GM21619 (cell line): ENCODE data around the gene KRT80.

Experiments used
- ATAC-seq: cut with Tn5 transposase; IDR thresholded peaks from one replicate; pipeline ENCODE4 v1.9.1; 2021; ENCODE audit not compliant: unreplicated experiment

The KRT80 gene

DNA sequence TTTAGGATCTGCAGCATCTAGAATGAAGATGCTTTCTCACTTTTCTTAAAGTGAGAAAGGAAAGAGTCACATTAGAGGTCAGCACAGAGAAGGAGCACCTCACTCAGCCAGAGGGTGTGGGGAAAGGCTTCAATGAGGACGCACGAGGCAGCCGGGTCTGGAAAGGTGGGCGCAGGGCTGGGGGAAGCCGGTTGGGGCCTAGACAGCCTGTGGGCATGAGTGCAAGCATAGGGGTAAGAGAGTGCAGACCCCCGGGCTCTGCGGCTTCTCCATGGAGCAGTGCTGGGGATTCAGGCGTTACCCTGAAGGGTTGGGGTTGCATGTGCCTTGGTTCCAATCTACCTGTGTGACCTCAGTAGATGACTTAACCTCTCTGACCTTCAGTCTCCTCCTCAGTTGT, 49.9 kb downstream of the KRT80 start:
- ATAC-seq = no peak

DNA sequence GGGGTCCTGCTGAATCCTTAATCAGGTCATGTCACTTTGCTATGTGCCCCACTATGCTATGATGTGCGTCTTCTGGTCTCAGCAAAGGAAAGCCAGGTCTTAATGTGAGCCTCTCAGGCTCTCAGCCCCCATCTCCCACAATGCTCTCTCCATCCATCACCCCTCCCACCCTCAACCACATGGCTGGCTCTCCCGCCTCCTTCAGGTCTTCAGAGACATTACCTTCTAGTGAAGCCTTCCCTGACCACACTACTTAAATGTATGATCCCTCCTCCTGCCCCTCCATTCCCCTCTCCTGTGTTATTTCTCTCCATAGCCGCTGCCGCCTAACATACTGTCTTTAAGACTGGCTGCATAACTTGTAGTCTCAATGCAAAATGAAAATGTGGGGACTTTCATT, 50.5 kb downstream of the KRT80 start:
- no peak for ATAC-seq

DNA sequence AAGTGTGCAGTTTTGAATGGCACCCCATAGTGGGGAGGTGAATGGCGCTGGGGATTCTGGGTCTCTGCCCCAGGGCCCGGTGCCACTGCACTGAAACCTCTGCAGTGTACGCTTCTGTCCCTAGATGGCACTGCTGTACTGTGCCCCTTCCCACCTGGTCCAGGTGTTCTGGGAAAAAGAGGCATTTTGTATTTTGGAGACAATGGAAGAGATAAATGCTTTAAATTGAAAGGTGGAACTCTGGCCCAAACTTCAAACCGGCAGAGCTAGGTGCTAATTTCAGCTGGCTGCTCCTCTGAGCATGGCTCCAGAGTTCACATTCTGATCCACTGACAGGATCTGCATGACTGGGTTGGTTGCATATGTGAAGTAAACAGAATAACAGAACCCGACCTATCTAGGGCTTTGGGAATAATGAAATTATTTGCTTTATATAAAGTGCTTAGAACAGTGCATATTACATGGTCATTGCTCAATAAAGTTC, 52.2 kb downstream of the KRT80 start:
- ATAC-seq = no peak

DNA sequence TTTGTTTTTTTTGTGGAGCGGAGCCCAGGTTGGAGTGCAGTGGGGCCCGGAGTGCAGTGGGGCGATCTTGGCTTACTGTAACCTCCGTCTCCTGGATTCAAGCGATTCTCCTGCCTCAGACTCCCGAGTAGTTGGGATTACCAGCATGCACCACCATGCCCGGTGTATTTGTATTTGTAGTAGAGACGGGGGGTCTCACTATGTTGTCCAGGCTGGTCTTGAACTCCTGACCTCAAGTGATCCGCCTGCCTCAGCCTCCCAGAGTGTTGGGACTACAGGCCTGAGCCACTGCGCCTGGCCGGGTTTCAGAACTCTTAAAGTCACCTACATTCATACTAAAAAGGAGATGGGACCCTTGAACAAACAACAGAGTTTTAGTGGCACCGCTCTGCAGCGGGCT, 52.7 kb downstream of the KRT80 start:
- no peak for ATAC-seq

DNA sequence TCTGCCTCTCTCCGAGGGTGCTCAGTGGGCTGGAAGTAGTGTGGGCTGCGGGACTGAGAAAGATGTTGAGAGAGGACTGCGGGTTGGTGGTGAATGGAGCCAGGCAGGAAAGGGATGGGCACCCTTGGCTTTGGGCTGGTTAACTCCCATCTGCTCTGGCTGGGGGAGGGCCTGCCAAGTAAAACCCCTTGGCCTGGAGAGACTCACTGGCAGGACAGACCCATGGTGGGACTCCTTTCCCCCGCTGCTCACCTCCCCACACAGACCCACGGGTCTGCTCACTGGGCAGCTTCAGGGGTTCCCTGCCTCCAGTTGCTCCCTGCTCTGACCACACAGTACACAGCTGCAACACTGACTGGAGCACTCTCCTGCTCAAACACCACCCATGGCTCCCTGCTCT, 54.1 kb downstream of the KRT80 start:
- ATAC-seq = no peak

DNA sequence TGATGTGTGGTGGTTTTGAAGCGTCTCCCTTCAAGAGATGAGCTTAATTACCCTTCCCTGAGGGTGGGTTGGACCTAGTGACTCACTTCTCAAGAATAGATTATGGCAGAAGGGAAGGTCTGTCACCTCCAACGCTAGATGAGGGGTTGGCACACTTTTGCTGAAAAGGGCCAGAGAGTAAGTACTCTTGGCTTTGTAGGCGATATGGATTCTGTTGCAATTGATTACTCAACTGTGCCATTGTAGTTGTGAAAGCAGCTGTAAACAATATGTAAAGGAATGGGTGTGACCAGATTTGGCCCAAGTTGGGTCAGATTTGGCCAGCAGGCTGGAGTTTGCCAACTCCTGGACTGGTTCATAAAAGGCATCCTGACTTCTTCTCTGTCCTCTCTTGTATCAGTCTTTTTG, 59.1 kb downstream of the KRT80 start:
- ATAC-seq = no peak

DNA sequence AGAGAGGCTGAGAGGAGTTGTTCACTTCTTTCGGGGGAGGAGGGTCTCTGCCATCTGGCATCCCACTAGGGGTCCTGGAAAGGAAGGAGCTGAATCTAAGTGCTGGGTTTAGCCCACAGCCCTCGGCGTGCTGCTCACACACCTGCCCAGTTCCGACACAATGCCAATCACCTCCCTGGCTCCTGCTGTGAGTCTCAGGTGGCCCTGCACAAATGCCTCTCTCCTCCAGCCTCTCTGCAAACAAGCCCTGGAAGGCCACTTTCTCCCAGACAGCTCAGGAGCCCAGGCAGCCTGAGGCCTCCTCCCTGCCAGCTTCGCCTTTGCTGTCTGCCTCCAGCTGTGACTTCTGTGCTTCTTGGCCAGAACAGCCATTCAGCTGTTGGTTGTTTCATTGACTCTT, 61.1 kb downstream of the KRT80 start:
- no peak for ATAC-seq

DNA sequence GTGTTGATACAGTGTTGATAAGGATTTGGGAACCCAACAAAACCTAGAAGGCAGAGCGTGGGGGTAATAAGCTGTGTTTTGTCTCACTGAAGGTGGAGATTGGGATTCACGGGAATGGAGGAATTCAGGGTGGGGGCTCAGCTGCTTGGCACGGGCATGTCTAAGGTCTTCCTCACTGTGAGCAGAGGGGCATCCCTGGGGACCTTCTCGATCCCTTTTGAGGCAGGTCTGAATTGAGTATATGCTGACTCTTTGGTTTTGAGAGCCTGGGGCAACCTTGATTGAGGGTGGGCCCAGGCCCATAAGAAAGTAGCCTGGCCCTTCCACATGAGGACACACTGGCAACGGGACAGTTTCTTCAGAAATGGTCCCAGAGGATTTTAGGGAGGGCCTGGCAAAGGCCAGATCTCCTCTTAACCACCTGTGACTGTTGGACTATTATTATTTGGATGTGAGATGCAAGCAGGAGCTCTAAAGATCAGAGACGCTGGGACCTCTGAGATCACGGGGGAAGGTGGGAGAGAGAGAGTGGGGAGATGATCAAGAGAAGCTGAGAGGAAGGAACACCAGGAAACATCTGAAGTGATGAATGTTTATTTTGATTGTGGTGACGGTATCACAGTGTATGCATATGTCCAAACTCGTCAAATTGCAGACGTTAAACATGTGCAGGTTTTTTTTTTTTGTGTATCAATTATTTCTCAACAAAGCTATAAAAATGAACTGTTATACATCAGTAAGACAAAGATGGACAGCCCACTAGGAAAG, 63.9 kb downstream of the KRT80 start:
- no peak for ATAC-seq

DNA sequence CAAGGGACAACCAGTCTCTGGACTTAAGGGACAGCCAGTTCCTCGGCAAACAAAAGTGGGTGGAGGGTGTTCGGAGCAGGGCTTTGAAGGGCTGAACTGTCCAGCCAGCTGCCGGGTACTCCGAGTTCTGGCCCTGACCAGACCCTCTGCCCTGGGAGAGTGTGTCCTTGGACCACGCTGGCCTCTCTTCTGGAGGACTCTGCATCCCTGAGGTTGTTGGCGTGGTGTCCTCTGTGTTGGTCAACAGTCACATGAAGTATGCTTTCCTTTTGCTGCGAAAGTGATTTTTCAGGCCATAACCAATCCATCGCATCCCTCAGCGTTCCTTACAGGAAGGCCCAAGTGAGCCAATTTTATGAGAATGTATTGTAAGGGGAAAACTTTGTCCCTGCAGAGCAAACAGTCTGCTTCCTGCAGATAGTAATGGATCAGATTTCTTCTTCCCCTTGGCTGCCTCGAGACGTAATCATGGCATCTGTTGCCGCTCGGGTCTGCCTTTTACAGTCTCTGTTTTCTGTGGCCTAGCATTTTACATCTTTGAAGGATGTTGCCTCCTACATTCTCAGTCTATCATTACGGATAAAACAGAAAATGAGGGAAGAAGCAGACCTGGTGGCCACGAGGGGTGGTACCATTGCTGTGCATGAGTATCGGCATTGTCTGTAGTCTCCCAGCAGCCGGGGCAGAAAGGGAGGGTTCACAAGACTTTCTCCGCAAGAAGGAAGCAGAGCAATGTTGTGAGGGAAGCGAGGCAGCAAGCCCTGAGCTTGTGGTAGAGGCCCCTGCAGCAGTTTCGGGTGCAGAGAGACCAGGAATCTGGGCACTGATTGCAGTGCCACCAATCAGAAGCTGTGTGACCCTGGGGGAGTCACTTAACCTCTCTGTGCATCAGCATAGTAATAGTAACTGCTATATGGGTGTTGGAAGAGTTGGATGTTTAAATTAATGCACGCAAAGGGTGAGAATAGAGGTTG, 64.9 kb downstream of the KRT80 start:
- ATAC-seq = no peak

DNA sequence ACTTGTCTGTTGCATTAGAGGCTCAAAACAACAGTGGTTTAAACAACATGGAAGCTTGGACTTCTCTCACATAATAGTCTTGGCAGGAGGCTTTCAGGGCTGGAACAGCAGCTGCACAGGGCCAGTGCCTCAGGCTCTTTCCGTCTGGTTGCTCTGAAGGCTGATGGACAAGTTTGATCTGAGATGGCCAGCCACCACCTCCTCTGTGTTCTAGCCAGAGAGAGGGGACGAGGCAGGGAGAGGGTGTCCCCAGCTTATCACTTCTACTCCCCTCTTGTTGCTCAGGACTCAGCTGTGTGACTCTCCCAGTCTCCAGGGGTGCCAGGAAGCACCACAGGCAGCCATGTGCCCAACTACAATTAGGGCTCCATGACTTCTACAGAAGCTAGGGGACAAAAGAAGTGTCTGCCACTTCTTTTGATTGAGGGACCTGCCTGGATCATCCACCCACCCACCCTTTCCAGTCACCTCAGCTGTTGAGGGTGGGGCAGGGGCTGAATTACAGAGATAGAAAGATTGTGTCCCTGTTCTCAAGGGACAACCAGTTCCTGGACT, 65.7 kb downstream of the KRT80 start:
- no peak for ATAC-seq

DNA sequence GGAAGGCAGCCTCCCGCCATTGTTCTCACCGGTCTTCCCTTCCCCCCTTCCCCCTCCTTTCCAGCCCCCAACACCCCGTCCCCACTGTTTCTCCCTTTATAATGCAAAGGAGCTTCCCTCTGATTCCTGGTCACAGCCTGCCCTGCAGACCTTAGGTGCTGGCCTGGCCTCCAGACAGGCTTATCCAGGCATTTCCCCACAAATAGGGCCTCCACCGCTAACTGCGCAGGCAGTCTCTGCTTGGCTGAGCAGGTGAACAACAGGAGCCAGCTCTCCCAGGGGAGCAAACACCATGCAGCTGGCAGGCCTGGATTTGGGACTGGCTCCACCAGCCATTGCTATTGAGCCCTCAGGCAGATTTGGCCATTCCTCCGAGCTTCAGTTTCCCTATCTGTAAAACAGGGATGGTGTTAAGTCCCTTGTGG, 66.3 kb downstream of the KRT80 start:
- ATAC-seq = no peak

DNA sequence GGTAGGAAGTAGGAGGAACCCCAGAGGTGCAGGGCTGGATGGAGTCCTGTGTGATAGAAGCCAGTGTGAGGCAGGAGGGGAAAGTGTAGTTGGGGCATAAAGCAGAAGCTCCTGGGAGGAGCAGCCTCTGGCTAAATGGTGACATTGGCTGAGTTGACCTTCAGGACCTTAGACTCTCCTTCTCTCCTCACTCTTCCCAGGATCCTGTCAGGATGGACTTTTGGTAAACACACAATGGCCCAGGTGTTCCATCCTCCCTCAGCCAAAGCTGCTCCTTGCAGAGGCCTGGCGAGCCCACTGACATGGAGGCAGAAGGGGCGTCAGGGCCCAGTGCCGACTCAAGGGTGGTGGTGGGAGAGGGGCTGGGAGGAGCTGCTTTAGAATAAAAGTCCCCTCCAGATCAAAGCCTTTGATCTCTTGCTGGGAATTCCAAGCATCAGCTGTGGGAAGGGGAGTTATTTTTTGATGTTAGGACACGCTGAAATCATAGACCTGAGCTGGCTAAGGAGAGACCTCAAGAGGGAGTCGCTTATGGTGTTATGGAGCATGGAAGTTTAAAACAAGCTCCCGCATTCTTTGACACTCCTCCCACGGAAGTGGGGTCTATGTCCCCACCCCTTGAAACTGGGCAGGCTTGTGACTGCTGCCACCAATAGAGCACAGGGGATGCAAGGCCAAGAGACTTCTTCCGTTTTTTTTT, 68.2 kb downstream of the KRT80 start:
- ATAC-seq = no peak

DNA sequence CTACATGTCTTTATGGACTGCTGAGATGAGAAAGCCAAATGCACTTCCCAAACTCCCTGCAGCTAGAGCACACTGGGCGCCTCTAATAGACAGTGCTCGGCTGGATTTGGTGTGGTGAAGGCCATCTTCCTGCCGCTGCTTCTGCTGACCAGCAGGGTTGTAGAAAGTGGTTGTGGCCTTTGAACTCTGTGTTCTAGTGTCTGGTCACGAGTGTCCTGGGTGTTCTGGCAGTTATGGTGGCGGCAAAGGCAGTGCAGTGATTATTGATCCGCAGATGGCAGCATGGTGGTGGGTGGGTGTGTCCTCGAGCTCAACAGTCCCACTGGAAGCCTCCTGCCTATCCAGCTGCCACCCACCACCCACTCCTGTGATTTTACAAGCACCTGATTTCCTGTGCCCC, 68.9 kb downstream of the KRT80 start:
- no peak for ATAC-seq

DNA sequence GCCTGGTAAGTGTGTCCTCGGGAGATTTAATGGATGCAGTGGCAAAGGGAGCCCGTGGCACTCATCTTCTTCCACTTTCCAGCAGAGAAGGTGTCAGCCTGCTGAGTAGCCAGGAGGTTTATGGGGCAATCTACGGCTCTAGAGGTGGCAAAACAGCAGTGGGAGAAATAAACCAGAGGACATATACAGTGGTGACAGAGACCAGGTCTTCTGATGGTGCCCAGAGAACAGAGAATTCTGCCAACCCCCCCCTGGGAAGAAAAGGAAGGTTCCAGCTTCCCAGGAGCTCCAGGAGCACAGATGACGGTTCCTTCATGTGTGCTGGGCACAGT, 69.3 kb downstream of the KRT80 start:
- ATAC-seq = no peak

DNA sequence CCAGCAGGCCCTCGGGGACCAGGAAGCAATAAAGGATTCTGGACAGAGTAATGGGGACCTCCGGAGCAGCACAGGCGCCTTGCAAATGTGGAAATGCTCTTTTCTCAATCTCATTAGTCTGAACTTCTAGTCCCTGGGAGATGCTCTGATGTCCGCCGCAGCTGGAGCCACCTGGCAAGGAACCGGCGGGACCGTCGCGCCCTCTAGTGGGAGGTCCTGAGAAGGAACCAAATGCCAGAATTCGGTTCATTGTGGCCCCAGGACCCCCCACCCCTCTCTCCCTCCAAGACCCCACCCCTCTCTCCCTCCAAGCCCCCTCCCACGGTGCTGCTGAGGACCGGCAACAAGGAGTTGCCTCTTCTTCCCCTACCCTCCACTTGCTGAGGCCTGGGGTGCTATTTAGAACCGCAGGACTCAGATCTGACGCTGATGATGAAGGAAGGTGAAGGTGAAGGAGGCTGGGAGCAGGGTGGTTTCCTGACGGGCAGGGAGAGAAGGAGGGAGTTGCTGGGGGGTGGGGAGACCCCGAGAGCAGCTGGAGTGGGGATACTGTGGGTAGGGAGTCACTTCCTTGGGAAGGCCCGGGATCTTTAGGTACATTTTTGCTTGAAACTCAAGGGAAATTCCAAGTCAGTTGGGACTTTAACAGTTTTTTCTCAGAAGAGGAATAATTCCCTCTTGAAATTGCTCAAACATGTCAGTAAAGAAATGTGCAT, 69.8 kb downstream of the KRT80 start:
- no peak for ATAC-seq

DNA sequence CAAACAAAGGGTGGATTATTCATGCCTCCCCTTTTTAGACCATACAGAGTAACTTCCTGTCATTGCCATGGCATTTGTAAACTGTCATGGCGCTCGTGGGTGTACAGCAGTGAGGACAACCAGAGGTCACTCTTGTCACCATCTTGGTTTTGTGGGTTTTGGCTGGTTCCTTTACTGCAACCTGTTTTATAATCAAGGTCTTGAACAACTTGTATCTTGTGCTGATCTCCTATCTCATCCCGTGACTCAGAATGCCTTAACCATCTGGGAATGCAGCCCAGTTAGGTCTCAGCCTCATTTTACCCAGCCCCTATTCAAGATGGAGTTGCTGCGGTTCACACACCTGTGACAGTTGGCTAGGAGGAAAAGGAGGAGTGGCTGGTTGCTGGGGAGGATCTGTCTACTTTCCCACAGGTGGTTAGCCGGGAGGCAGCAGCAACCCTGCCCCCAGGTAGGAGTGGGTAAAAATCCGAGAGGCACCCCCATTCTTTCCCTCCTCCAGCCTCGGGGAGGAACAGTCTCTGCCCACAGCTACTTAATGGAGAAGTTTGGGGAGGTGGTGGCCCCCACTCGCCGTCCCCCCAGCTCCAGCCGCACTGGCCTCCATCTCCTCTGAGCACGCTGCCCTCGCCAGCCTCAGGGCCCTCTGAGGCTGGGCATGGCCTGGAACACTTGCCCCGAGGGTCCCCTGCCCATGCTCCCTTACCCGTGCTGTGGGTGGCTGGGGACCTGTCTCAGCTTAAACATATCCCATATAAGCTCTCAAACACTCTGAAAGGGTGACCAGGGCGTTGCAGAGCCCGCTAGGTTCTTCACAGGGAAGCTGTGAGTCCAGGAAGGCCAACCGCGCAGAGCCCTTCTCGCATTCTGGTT, 70.6 kb downstream of the KRT80 start:
- ATAC-seq = no peak

DNA sequence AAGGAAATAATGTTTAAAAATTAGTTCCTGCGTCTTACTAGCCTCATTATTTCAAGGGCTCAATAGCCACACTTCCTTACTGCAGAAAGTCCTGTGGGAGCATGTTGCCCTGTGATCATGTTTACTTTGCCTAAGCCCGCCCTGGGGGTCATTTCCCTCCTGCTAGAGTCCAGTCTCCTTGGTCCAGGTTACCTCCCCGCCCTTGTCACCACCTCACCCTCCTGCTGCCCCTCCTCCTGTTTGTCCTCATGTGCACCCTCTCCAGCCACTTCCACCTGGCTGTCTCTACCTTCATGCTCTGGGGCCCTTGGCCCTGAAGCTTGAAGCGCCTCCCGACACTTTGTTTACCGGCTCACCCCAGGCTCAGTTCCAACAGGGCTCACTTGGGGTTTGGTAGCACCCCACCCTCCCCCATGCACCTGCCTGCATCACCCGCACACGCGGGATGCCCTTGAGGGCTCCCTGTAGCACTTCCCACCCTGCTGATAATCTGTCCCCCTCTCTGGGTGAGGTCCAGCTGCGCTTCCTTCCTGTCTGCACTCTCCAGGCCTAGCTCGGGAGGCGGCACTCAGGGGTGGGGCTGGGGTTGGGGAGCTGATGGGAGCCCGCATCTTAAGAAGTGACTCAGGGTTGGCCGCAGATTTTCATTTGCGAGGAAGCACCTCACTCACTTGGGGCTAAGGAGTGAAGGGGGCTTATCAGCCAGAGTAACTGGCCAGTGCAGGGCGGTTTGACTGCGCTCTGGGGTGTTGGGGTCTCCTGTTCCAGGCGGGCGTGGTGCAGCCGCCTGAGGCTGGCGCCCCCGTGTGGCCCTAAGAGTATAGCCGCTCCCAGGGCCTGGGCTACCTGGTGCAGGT, 72.2 kb downstream of the KRT80 start:
- no peak for ATAC-seq
